GM21619 (cell line): ENCODE measurements around the gene GPR65.

Experiments
- ATAC-seq: cut with Tn5 transposase; IDR thresholded peaks from one replicate; pipeline ENCODE4 v1.9.1; 2021; ENCODE audit not compliant: unreplicated experiment

The GPR65 gene

DNA sequence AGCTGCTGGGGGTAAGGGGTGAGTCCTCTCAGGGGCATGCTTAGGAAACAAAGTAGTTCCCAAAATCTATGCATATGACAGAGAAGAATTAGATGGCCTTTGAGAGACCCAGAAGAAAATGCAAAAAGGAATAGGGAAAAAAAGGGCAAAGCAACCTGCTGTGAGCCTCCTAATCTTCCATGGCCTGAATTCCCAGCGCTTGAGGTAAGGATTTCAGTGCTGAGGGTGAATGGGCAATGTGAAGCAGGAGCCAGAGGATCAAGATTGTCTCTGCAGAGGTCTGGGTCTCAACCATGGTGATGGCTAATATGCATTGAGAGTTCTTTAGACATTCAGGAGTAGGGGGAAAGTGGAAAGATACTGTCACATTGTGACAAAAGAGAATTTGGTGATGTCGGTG, 31.5 kb downstream of the GPR65 start:
- no peak for ATAC-seq

- no peak for ATAC-seq
These were observed 32.4 kb downstream of the GPR65 start for GRCh38 chr14:88037325-88037724.

GRCh38 chr14:88039197-88039596, 34.3 kb downstream of the GPR65 start:
- ATAC-seq = no peak

- no peak for ATAC-seq
These were observed 35.2 kb downstream of the GPR65 start for GRCh38 chr14:88040146-88040545.

GRCh38 chr14:88043529-88044443, 38.9 kb downstream of the GPR65 start:
- ATAC-seq = no peak

- ATAC-seq = no peak
These were observed 39.5 kb downstream of the GPR65 start for GRCh38 chr14:88044444-88044758.

- ATAC-seq = peak; percentile 92
These were observed 40.0 kb downstream of the GPR65 start for GRCh38 chr14:88044776-88045446.

DNA sequence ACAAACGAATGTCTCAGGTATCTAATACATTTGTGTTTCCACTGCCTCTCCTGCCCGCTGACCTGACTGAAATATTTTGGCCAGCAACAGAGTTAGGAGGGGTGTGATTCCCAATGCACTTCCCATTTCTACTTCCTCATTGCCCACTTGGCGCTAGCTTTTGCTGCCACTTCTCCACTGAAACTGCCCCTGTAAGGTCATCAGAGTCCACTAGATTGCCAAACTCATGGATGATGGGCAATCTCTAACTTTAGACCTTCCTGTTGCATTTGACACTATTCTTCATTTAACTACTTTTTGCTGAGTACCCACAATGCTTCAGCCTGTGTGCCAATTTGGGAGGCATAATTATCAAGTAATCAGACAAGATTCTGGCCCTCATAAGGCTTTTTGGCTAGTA, 40.8 kb downstream of the GPR65 start:
- no peak for ATAC-seq

DNA sequence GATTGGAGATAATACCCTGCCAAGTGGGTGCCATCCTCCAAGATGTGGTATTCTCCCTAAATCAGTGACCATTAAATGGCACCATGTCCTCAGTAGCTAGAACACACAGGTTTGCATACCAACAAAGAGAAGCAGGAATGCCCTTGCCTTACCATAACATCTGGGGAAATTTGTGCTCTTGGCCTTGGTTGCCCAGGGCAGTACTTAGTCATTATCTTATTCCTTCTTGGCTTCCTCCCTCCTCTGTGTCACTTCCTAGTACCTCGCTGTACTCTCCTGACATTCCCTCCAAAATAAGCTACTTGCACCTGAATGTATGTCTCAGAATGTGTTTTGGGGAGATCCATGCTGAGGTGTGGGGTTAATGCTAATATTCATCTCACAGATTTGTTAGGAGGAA, 43.4 kb downstream of the GPR65 start:
- no peak for ATAC-seq

- ATAC-seq = no peak
These were observed 44.3 kb downstream of the GPR65 start for GRCh38 chr14:88049266-88049665.

DNA sequence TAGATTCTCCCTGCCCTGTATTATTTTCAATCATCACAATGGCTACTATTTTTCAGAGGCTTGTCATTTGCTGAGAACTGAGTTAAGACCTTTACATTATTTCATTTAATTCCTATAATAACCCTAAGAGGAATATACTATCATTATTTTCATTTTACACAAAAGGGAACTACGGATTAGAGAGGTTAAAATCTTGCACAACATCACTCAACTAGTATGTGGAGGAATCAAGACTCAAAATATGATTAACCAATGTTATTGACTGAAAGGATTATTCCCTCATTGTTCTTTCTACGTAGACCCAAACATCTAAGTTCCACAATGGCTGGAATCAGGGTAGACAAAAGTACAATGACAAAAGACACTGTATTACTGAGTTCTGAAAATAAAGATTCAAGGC, 45.0 kb downstream of the GPR65 start:
- ATAC-seq = no peak

DNA sequence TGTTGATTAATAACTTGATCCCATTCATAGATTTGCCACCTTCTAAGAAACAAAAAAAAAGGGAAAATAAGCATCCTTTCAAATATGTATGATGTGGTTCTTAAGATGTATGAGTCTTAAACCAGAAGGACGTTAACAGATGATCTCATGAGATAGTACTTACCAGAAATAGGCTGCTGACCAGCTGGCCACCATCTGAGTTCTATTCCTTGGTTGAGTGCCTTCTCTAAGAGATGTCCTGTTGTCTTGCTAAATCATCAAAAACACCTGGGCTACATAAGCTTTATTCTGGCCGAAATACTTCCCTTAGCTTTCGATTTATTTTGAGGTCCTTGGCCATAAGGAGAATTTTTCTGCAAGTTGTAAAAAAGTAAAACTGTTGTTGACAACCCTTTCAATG, 55.6 kb downstream of the GPR65 start:
- ATAC-seq = no peak

DNA sequence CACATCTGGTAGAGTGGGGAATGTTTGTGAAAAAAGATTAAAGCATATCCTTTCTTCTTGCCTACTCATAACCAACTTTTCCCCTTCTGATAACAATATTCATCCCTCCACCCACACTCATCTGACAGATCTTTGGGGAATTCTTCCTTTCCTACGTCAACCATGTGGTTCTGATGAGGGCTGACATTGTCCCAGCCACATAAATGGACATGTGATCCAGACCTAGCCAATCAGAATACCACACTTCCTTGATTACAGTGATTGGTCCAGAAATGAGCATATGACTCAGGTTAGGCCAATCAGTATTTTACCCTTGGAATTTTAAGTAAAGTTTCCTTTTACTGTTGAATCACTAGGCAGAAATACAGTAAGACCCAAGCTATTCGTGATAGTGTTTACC, 58.9 kb downstream of the GPR65 start:
- no peak for ATAC-seq
